A549 (cell line): Measurements from ENCODE around the gene PITPNM1.

Experiments used
- CBX8 ChIP-seq: fragments of 200-600 bp; sonication (generic); IDR thresholded peaks from 2 replicates; pipeline ENCODE4 v1.6.1; 2016
- CHD2 ChIP-seq: fragments of 150-350 bp; IDR thresholded peaks from 2 replicates; pipeline ENCODE4 v1.6.1; 2014; ENCODE audit warnings: low read length; ENCODE audit not compliant: partially characterized antibody
- CTCF ChIP-seq: fragments of >200 bp; sonication (Bioruptor Twin); formaldehyde crosslinking; IDR thresholded peaks from 3 replicates; pipeline ENCODE4 v1.5.1; 2016
- GATA3 ChIP-seq: IDR thresholded peaks from 2 replicates; pipeline ENCODE4 v1.6.1; 2012; ENCODE audit warnings: borderline replicate concordance
- JUN ChIP-seq, 2 experiments: fragments of >200 bp; sonication (Bioruptor Twin); formaldehyde crosslinking; IDR thresholded peaks; 2 replicates in 1 of 2; 3 replicates in 1 of 2; pipeline ENCODE4 v1.6.1; 2016 to 2017
- KDM5A ChIP-seq: fragments of 200-600 bp; sonication (generic); IDR thresholded peaks from 2 replicates; pipeline ENCODE4 v1.6.1; 2016; ENCODE audit warnings: antibody characterized with exemption, mild to moderate bottlenecking
- MAFK ChIP-seq: fragments of 450-650 bp; IDR thresholded peaks from 2 replicates; pipeline ENCODE4 v1.6.1; 2014; ENCODE audit not compliant: partially characterized antibody
- MYC ChIP-seq: IDR thresholded peaks from 2 replicates; pipeline ENCODE4 v1.6.1; 2012; ENCODE audit warnings: mild to moderate bottlenecking, inconsistent platforms, low read length, improper control_type of control experiment, borderline replicate concordance
- POLR2A ChIP-seq: IDR thresholded peaks from 2 replicates; pipeline ENCODE4 v1.6.1; 2012; ENCODE audit warnings: mild to moderate bottlenecking, low read length
- REST ChIP-seq: fragments of 200-600 bp; sonication (generic); IDR thresholded peaks from 2 replicates; pipeline ENCODE4 v1.6.1; 2016; ENCODE audit warnings: antibody characterized with exemption, mild to moderate bottlenecking, moderate library complexity
- SMC3 ChIP-seq: fragments of >200 bp; sonication (Bioruptor Twin); formaldehyde crosslinking; IDR thresholded peaks from 3 replicates; pipeline ENCODE4 v1.6.1; 2018; ENCODE audit warnings: inconsistent platforms
- USF2 ChIP-seq: fragments of 450-650 bp; IDR thresholded peaks from 2 replicates; pipeline ENCODE4 v1.6.1; 2014; ENCODE audit warnings: antibody characterized with exemption

- no peak; the same call in 2 of the 3 replicates for TF ChIP-seq CTCF
- no peak; a peak in 1 of 5 replicates for TF ChIP-seq JUN (IDR thresholded peaks at IDR 0.05)
- TF ChIP-seq POLR2A, result no peak
- no peak for TF ChIP-seq MYC
- no peak for TF ChIP-seq GATA3
- no peak for TF ChIP-seq KDM5A
- TF ChIP-seq CBX8, result no peak
- TF ChIP-seq SMC3, result no peak
- TF ChIP-seq CHD2, result no peak
- TF ChIP-seq USF2, result no peak
- no peak for TF ChIP-seq REST
- TF ChIP-seq MAFK, result no peak
Measured at GRCh38 chr11:67469508-67469811, 35.7 kb downstream of the PITPNM1 start.
